GM19043 (cell line): ENCODE measurements around the gene CAPN15.
"Not testable (repeated sequence)": the region's sequence is repeated elsewhere in the genome, so short reads cannot be mapped to it uniquely, and the experiment has no call there.

Experiments
- ATAC-seq: cut with Tn5 transposase; IDR thresholded peaks from one replicate; pipeline ENCODE4 v1.9.1; 2021; ENCODE audit warnings: low read depth; ENCODE audit not compliant: unreplicated experiment

CAPN15 gene

DNA sequence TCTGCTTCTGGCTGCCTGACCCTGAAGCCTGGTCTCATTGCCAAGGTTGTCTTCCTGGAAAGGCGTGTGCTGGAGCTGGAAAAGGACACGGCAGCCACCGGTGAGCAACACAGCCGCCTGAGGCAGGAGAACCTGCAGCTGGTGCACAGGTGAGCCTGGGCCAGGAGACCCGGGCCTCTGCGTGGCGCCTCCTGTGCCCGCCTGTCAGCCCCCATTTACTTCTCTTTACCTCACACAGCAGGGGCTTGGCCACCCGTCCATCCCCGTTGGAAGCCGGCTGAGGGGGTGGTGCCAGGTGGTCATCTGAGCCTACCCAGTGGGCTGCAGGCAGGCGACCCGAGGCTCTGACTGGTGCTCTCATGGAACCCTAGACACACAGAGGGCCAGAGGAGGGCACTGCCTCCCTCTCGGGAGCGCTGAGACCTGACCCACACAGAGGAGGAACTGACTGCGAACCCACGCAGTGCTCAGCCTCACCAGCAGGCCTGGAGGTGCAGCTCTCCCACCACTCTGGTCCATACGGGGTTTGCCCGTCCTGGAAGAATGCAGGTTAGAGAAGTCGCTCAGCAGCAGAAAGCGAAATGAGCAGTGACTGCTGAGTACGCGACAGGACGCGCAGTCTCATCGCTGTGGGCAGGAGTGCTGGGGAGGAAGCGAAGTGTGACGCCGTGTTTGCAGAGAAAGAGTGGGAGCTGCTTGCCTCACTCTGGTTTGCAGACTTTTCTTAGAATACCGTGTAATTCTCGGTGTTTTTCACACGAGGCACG, 21.9 kb upstream of the CAPN15 start:
- no peak for ATAC-seq

DNA sequence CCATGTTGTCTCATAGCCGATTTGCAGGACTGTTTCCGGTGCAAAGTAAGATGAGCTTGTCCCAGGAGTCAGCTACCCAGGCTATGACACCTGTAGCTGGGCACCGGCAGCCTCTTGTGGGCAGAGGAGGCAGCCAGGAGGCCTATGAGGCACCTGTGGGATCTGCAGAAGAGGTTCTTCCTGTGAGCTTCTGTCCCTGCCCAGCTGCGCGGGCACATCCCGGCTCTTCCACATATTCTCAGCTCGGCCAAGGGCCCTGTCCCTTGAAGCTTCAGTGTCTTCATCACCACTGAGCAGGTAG, 21.3 kb upstream of the CAPN15 start:
- ATAC-seq, result no peak

DNA sequence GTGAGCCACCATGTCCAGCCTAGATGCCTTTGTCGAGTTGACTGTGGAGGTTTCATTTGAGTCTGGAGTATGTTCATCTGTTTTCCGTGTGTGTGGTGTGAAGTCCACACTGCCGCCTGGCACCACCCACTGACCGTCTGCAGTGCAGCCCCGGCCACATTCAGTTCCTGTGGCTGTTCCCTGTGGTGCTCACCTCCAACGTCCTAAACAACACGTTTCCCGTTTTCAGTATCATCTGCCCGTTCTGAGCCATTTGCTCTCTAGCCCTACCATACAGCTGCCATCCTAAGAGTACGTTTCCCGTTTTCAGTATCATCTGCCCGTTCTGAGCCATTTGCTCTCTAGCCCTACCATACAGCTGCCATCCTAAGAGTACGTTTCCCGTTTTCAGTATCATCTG, 20.0 kb upstream of the CAPN15 start:
- not testable (repeated sequence) for ATAC-seq

DNA sequence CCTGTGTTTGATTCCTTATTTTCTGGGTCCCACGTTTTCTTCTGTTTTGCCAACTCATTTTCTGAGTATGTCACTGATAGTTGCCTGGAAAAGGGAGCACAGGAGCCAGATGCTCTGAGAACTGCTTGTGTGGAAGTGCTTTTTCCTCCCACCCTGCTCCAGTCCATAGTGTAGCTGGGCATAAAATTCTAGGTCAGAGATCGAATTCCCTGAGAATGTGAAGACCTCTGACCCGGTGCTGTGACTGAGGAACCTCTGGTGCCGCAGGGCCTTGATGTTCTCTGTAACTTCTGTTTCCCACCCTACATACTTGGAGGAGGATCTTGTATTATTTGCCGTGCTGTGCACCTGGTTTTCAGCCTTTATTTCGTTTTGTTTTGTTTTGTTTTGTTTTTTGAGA, 19.5 kb upstream of the CAPN15 start:
- no peak for ATAC-seq

DNA sequence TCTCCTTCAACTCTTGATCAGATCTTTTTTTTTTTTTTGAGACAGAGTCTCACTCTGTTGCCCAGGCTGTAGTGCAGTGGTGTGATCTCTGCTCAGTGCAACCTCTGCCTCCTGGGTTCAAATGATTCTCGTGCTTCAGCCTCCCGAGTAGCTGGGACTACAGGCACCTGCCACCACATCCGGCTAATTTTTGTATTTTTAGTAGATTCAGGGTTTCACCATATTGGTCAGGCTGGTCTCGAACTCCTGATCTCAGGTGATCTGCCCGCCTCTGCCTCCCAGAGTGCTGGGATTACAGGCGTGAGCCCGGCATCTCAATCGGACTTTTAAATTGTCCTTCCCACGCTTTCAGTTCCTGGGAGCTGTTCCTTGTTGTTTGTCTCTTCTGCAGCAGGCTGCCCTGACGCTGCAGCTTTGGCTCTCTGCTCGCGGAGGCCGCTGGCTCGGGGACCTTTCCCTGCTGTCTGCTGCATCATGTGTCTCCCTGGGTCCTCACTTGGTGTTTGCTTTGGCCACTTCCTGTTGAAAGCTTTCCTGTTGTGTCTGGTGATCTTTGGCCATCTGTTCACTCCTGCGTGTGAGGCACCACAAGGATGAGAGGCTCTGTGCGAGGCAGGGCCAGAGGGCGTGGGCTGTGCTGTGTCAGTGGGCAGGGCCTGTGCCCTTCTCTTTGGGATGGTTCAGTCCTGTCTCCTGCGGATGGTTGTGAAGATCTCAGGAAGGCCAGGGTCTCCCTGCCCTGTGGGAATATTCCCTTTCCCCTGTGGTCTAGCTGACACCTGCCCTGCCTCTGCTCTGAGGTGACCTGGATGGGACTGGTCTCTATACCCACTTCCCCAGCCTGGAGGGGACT, 18.4 kb upstream of the CAPN15 start:
- no peak for ATAC-seq

DNA sequence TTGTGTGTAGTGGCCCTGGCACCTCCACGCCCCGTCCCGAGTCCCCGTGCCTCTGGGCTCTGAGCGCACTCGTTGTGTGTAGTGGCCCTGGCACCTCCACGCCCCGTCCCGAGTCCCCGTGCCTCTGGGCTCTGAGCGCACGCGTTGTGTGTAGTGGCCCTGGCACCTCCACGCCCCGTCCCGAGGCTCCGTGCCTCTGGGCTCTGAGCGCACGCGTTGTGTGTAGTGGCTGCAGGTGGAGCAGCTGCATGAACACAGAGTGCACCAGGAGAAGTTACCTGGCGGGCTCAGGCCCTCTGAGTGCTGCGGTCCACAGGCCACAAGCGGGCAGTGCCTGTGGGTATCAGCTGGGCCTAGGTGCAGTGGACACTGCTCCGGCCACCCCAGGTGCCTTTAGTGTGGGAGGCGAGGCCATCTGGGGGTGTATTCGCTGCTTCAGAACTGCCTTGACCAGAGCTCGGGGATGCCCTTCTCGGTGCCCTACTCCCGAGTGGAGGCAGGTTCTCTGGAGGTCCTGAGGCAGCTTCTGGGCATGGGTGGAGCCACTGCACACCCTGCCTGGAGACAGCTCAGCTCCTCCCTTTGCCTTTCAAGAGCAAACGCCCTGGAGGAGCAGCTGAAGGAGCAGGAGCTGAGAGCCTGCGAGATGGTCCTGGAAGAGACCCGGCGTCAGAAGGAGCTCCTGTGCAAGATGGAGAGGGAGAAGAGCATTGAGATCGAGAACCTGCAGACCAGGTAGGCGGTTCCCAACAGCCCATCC, 17.3 kb upstream of the CAPN15 start:
- ATAC-seq, result no peak

DNA sequence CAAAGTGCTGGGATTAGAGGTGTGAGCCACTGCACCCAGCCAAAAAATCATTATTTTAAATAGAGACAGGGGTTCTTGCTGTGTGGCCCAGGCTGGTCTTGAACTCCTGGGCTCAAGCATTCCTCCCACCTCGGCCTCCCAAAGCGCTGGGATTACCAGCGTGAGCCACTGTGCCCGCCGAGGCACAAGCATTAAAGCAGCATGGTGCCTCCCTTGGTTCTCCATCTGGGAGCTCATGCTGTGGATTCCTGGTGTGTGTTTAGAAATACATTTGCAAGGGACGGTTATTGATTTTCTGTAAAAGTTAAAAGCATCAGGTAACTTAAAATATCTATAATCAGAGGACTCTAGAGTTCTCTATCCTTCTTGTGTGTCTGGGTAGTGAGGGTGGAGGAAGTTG, 14.7 kb upstream of the CAPN15 start:
- ATAC-seq, result no peak

DNA sequence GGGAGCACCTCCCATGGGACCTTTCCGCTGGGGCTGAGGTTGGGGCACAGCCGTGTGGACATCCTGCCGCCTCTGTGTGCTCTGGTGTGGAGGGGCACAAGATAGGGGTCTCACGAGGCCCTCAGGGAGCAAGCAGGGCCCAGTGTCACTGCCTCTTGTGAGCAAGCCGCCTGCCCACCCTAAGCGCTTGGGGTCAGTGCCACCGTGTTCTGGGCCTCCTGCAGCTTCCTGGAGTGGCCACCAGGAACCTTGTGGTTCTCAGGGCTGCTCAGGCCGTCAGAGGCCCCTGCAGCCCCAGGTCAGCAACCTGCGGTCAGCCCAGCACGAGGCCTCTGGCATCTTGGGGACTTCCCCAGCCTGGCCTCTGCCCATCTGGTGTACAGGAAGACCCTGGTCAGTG, 13.6 kb upstream of the CAPN15 start:
- no peak for ATAC-seq

DNA sequence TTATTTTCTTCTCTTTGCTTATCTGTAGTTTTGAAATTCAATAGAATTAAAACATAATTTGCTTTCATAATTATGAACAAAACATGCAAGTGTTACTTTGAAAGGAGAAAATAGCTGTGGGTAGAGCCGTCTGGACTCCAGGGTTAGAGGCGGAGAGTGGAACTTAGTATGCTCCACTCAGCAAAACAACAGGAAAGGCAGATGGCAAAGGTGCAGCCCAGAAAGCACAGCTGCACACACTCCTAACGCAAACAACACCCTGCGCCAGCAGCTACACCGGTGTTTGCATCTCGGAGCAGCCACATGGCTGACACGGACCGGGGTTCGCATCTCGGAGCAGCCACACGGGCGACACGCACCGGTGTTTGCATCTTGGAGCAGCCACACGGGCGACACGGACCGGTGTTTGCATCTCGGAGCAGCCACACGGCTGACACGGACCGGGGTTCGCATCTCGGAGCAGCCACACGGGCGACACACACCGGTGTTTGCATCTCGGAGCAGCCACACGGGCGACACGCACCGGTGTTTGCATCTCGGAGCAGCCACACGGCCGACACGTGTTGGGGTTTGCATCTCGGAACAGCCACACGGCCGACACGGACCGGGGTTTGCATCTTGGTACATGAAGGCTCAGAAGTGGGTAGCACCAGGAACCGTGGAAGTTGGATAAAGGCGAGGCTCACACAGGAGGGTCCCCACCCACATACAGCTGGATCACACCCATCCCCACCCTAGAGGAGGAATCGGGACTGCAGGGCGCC, 12.2 kb upstream of the CAPN15 start:
- no peak for ATAC-seq

DNA sequence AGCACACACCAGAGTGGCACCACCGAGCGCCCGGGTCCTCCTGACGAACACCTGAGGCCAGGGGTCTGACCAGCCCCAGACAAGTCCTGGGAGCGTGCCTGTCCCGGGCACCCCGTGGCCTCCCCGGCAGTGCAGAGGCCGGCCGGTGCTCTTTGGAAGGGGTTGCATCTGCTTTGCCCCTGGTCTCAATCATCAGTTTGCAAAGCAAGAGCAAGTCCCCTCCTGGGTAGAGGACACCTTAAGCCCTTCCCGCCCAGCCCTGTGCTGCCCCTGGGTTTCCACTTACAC, 11.6 kb upstream of the CAPN15 start:
- ATAC-seq, result no peak

DNA sequence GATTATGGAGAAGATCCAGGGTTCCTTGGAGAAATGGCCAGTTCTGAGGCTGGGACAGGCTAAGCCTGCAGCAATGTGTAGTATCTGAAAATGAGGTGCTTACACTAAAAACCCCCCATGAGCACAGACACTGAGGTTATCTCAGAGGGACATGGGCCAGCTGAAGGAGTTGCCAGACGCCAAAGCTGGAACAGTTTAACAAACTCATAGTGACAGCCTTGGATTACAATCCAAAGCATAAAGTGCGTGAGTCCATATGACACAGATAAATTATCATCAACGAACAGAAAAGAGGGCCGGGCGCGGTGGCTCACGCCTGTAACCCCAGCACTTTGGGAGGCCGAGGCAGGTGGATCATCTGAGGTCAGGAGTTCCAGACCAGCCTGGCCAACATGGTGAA, 11.2 kb upstream of the CAPN15 start:
- no peak for ATAC-seq

DNA sequence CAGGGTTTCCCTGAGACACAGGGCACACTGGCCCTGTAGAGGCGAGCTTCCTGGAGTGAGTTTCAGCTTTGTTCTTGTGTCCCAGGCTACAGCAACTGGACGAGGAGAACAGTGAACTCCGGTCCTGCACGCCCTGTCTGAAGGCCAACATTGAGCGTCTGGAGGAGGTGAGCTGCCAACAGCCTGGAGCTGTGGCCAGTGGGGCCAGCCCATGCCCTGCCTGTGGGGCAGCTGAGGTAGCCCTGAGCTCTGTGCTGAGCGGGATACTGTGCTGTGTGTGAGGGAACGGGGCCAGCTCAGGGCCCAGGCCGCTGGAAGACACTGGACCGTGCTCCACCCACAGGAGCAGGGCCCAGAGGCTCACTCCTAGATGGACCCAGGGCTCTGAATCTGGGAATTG, 8.7 kb upstream of the CAPN15 start:
- no peak for ATAC-seq

DNA sequence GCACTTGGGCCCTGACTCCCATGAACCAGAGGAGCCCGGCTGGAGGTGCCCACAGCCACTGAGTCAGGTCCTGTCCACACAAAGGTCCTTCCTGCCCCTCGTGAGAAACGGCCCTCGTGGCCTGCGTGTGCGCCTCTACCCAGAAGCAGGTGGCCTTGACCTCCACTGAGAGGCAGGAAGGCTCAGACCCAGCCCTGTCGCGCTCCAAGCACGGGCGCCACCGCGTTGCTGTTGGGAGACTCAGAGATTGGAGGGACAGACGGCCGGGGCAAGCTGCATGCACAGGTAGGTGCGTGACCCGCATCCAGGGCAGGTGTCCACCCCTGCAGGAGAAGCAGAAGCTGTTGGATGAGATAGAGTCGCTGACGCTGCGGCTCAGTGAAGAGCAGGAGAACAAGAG, 8.1 kb upstream of the CAPN15 start:
- ATAC-seq, result no peak

DNA sequence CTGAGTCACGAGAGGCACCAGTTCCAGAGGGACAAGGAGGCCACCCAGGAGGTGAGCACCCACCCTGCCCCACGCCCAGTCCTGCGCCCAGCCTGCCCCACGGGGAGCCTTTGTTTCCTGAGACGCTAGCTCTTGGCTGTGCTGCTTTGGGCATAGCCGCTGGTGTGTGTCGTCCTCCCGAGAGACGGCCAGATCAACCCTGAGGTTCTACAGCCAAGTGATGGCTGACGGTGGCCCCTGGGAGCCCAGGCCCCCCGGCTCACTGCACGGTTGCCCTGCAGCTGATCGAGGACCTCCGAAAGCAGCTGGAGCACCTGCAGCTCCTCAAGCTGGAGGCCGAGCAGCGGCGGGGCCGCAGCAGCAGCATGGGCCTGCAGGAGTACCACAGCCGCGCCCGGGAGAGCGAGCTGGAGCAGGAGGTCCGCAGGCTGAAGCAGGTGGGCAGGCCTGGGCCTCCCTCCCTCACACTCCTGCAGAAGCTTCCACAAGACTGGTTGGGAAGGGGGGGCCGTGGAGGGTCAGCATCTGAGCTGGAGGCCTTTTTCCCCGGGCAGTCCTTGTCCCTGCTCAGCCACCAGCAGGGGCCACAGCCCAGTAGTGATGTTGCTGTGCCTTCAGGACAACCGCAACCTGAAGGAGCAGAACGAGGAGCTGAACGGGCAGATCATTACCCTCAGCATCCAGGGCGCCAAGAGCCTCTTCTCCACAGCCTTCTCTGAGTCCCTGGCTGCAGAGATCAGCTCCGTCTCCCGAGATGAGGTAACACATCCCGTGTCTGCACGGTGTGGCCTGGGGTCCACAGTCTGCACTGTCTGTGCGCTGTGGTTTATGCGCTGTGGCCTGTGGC, 7.4 kb upstream of the CAPN15 start:
- ATAC-seq, result no peak

DNA sequence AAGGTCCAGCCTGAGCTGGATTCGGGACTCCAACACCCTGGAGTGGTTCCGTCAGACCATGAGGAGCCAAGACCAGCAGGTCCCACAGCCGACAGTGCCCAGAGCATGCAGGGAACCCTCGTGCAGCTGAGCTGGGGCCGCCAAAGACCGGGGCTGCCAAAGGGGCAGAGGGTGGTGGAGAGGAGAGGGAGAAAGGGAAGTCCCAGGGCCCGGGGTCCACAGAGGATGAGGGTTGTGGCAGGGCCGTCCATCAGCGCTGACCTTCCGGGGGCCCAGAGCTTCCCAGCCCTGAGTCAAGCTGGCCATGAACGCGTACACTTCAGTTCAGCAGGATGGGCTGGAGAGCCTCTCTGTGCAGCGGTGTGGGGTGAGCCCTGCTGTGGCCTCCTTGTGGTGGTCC, 6.7 kb upstream of the CAPN15 start:
- ATAC-seq, result no peak

DNA sequence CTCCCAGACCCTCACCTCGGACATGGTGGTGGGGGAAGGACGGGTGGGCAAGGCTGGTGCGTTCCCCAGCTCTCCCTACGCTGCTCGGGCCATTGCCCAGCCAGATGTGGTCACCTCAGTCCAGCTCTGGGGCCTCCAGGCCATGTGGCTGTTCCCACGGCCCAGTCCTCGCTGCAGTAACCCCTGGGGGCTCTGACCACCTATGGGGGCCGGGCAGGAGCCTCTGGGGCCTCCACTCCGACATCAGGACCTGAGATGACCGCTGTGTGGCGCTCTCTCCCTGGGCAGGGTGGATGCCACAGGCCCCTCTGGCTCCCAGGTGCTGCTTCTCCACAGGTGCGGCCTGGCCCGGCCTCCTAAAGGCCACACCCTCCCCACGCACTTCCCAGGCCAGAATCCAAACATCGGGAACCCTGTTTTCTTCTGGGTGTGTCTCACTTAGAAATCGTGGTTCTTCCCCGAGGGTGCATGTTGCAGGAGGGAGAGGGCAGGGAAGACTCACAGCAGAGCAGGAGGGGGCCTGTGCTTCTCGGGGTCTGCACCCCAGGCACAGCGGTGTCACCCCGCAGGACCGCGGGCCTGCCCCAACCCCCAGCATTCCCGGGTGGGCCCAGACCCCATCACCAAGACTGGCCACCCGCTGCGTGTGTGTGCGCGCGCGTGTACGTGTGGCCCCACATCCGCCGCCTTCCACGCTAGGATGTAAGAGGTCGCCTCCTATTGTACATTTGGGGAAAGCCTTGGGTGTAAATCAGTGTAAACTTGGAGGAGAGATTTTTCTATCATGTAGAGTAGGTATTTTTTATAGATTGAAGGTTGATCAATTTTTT, 5.9 kb upstream of the CAPN15 start:
- no peak for ATAC-seq

DNA sequence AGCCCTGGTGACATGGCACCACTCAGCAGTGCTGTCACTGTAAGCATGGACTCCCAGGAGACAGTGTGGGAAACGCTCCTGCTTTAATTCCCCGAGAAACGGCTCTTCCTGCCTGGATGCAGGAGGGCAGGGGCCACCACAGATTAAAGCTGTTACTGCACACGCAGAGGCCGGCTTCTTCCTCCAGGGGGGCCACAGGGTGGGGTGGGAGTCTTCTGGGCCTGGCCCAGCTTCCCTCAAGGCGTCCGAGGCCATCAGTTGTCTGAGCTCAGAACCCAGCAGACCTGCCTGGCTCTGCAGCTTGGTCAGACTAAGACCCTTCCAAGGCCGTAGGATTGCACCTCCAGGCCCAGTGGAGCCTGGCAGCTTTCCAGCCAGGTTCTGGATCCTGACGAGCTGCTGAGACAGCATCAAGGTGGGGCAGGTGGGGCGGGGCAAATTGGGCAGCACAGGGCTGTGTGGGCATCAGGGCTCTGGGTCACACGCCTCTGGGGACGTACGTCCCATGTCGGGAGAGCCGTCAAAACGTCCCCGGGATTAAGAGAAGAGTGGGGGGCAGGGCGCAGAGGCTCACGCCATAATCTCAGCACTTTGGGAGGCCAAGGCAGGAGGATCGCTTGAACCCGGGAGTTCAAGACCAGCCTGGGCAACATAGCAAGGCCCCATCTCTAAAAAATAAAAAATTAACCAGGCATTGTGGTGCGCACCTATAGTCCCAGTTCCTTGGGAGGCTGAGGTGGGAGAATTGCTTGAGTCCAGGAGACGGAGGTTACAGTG, 5.0 kb upstream of the CAPN15 start:
- ATAC-seq, result no peak

DNA sequence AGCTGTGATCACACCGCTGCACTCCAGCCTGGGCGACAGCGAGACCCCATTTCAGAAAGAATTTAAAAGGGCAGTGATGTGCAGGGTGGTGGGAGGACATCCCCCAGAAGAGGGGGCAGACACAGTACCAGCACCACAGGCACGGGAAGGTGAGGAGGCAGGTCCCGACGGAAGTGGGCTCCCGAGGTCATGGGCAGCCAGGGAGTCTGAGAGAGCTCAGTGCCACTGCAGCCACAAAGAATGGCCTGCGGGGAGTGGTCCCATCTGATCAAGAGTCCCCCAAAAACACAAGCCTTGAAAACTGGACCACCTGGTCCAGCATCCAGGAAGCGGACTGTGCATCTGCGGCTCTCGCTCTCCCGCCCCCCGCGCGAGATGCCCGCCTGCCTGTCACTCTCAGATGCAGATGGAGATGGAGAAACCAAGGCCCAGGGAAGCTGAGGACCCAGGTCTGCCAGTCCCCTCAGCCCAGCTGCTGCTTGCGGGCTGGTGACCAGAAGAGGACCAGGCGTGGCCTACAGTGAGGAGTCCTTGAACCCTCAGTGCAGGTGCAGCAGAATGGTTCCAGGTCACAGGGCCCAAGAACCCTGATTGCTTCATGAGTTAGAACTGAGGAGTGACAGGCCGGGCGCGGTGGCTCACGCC, 4.3 kb upstream of the CAPN15 start:
- ATAC-seq, result no peak
